Subcutaneous adipose tissue (tissue), 4 donors: ENCODE data around the gene PAWR. TPM values are rescaled to one million over a fixed set of nuclear protein-coding genes. Genes with fewer than 3 reads are reported as not detected.

ENCODE experiments used
- total RNA-seq, 4 donors: library from RNA; depleted of rRNA; stranded (reverse); fragments of >200 nt; gene quantifications; one replicate each; pipeline ENCODE4 v1.1.0, GENCODE V29; 2016
- TF ChIP-seq, protein P1 (sequence below): fragments of 450-650 bp; IDR thresholded peaks from one replicate; pipeline ENCODE4 v1.5.1; 2016; ENCODE audit warnings: low read depth, mild to moderate bottlenecking, control low read depth, antibody characterized with exemption, moderate library complexity

The PAWR gene
- total RNA-seq, 4 donors from 2014 or later = 15.4 to 34.7 (median 25.0) TPM

- TF ChIP-seq, protein P1, sequence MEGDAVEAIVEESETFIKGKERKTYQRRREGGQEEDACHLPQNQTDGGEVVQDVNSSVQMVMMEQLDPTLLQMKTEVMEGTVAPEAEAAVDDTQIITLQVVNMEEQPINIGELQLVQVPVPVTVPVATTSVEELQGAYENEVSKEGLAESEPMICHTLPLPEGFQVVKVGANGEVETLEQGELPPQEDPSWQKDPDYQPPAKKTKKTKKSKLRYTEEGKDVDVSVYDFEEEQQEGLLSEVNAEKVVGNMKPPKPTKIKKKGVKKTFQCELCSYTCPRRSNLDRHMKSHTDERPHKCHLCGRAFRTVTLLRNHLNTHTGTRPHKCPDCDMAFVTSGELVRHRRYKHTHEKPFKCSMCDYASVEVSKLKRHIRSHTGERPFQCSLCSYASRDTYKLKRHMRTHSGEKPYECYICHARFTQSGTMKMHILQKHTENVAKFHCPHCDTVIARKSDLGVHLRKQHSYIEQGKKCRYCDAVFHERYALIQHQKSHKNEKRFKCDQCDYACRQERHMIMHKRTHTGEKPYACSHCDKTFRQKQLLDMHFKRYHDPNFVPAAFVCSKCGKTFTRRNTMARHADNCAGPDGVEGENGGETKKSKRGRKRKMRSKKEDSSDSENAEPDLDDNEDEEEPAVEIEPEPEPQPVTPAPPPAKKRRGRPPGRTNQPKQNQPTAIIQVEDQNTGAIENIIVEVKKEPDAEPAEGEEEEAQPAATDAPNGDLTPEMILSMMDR = no peak
Observed at GRCh38 chr12:79552192-79552591, 138.6 kb downstream of the PAWR start.

DNA sequence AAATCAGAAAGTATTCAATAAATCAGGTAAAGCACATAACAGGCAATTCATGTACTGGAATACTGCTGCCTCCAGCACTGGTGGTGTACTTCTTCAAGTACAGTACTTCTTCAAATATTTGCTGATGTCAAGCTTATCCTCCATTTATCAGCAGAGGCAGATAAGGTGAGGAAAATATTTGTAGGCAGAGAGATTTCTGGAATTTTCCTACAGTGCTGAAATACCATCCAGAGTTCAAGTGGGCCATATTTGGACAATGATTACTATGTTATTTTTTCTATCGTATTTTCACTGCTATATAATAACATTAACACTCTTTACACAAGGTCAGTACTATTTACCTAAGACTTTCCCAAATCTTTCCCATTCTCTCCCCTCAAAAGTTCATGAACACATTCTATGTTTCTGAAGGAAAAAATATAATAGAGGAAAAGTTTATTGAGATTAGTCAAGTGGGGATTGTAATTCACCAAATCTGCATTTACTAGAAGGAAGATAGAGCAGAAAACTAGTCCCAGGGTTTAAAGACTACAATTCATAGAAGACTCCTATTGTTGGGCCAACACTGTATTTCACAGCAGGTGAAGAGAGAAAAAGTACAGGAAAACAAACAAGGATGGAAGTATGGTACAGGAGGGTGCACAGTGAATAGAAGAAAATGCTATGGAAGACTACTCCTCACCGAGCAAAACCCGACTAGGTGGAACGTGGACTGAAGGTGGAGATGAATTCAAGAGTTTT is 141.1 kb downstream of the PAWR start:
- TF ChIP-seq, protein P1 = no peak

DNA sequence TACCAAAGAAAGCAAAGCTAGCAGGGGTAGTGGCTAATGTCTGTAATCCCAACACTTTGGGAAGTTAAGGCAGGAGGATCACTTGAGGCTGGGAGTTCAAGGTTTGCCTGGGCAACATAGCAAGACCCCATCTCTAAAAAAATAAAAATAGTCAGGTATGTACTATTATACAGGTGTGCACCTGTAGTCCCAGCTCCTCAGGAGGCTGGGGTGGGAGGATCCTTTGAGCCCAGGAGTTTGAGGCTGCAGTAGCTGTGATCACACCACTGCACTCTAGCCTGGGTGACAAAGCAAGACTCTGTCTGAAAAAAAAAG is 142.2 kb downstream of the PAWR start:
- TF ChIP-seq, protein P1 = no peak

GRCh38 chr12:79547735-79548609 is 142.8 kb downstream of the PAWR start:
- TF ChIP-seq, protein P1 = no peak

- TF ChIP-seq, protein P1 = no peak
Observed at GRCh38 chr12:79547044-79547734, 143.6 kb downstream of the PAWR start.

- TF ChIP-seq, protein P1 = no peak
Observed at GRCh38 chr12:79546466-79547043, 144.2 kb downstream of the PAWR start.
